HG02840 (cell line): Measurements from ENCODE around the gene KITLG.
"Not testable (repeated sequence)": the region's sequence is repeated elsewhere in the genome, so short reads cannot be mapped to it uniquely, and the experiment has no call there.

Experiments
- ATAC-seq: cut with Tn5 transposase; IDR thresholded peaks from one replicate; pipeline ENCODE4 v1.9.1; 2021; ENCODE audit warnings: mild to moderate bottlenecking, moderate library complexity, moderate number of reproducible peaks; ENCODE audit not compliant: unreplicated experiment, low FRiP score

Gene KITLG

DNA sequence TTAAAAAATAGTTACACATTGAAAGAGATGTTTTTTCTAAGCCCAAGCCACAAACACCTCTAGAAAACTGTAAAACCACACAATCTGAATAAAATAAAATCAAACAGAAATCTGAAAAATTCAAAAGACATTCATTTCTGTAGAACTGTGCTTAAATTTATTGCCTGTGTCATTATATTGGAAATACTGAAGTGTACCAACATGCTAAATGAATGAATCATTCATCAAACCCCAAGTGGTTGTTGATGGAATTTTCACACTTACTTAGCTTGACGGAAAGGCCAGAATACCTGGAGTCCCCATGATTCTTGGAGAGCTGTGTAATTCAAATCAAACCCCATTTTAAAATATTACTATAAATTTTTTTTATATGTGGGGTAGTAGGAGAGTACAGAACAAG lies 2.7 kb downstream of the KITLG start:
- no peak for ATAC-seq

DNA sequence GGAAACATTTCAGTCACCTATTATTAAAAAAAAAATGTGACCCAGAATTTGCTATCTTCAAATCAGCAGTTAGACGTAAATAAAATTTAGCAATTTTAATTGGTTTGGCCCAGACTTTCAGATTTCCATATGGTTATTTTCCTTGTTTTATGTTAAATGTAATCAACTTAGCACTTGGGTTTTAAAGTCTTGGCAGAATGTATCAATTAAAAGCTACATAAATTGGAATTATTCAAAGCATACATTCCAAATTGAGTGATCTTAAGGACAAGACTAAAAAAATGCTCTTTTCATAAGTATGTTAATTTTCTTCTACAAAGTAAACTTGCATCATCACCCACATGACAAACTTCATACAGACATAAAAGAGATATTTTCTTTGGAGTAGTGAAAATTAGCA lies 3.4 kb downstream of the KITLG start:
- ATAC-seq, result no peak

DNA sequence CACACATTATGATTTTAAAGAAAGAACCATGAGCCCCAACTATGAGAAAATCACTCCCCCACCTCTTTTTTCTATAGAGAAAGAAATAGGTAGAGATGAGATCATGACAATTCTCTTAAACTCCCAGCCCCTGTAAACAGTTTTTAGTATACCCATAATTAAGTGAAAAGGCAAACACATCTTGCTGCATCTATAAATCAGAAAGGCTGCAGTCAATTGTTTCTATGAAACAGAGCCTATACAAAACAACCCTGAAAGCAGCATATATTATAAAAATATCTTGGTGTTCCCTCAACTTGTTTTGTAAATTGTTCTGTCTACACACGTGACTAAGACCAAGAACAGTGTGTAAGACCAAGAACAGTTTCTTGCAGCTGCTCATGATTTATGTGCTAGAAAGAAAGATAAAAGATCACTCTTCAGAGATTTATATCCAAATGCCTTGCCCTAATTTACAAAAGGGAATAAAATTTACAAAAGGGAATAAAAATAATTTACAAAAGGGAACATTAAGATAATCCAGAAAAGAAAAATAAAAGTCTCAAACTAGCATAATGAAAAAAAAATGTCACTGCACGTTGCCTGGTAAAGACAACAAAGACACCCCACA lies 4.8 kb downstream of the KITLG start:
- no peak for ATAC-seq

GRCh38 chr12:88574278-88574677 lies 6.0 kb downstream of the KITLG start:
- no peak for ATAC-seq

- ATAC-seq, result no peak
These were observed 6.7 kb downstream of the KITLG start for GRCh38 chr12:88573583-88573982.

DNA sequence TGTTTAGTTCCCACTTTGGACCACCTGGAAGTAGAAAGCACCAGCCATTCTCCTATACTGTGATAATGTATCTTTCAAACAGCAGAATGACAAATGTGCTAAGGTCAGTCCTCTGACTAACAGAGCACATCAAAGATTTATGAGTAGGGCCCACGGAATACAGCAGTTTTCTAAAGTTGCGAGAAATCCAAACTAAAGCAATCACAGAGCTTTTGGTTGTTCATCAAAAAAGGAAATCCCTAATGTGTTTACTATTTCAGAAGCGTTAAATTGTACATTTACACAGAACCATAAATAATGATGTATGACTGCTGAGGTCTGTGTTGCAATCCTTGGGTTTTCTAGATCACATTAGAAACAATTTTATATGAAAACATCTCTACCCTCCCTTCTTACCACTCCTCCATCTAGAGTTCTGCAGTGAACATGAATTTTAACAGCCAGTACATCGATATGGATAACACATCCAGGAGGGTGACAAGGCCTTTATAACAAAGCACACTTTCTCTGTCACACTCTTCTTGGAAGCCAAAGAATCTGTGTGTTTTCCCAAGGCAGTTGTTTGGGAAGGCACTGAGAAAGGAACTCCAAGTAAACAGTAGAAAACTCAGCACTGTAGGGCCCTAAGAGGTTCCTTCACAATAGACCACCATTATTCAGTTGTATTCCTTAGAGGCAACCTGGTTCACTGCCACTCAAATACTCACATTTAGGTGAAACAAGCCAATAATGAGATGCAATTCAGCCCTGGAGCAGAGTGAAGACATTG lies 7.3 kb downstream of the KITLG start:
- no peak for ATAC-seq

- ATAC-seq, result no peak
These were observed 8.7 kb downstream of the KITLG start for GRCh38 chr12:88571543-88571942.

DNA sequence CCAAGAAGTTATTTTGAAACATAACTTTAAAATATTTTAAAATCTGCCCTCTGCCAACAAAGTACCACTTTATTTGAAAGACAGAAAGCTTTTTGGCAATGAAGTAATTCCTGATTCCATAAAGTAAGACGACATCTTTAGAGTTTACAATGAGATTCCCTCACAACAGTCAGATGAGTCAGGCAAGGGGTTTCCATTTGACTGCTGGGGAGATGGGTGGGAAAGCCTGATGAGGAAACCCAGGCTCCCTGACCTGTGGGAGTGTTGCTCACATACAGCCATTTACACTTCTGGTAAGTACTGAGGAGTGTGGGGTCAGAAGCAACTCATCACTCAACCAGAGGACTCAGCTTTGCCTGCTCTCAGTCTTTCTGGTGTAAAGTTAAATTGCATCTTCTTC lies 10.2 kb downstream of the KITLG start:
- no peak for ATAC-seq

GRCh38 chr12:88566430-88566829 lies 13.8 kb downstream of the KITLG start:
- no peak for ATAC-seq

GRCh38 chr12:88562846-88563582 lies 17.3 kb downstream of the KITLG start:
- ATAC-seq, result no peak

DNA sequence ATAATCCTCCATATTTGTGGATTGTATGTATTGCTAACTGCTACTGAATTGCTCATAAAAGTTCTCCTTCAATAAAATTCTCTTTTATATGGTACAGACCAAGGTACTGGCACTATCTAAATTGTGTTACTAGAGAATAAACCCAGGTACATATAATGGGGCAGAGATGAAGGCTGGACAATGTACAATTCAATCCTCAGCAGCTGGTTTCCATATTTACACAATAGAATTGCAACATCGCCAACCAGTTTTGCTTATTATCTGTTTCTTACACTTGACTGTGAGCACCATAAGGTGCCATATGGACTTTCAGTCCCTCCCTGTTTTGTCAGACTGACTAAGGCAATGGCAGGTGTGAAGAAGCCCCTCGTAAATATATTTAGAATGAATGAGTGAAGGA lies 18.1 kb downstream of the KITLG start:
- ATAC-seq, result no peak

- no peak for ATAC-seq
These were observed 20.5 kb downstream of the KITLG start for GRCh38 chr12:88559772-88560171.

DNA sequence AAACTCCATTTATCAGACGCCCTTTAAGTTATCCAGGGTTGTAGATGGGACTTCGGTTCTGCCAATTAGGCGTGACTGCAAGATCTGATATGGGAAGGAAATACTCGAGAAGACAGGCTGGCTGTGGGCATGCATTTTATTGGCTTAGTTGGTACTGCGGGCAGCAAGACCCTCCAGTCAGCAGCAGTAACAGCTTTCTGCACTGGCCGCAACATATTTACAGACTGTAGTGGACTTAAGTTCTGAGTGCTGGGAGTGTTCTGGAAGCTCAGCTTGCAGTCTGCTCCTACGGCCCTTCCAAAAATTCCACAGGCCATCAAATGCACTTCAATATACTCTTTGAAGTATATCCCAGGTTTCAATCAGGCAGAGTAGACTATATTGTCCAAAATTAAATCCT lies 21.1 kb downstream of the KITLG start:
- no peak for ATAC-seq

DNA sequence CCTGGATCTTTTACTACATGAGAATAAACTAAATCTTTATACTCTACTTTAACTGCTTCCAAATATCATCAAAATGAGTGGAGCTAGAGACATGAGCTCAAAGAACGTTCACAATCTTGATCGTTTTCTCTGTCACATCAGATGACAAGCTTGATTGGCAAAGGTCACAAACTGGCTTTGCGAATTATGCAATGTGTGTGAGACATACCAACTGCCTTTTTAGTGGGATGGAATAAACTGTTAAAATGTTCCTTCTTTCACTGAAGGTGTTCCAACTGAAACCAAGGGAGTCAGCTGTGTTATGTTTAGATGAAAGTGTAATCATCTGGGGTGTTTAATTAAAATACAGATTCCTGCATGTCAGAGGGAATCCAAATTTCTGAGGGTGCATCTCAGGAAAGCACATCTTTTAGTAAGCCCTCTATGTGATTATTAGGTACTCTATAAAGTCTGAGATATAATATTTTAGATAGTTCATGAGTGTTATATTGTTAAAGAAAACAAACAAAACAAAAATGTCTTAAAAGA lies 21.9 kb downstream of the KITLG start:
- ATAC-seq, result no peak

- ATAC-seq, result no peak
These were observed 24.0 kb downstream of the KITLG start for GRCh38 chr12:88556213-88556774.

- ATAC-seq, result no peak
These were observed 26.2 kb downstream of the KITLG start for GRCh38 chr12:88553941-88554658.

GRCh38 chr12:88552610-88553079 lies 27.6 kb downstream of the KITLG start:
- no peak for ATAC-seq

GRCh38 chr12:88549929-88550328 lies 30.3 kb downstream of the KITLG start:
- no peak for ATAC-seq

- not testable (repeated sequence) for ATAC-seq
These were observed 32.3 kb downstream of the KITLG start for GRCh38 chr12:88547949-88548348.

GRCh38 chr12:88546853-88547252 lies 33.4 kb downstream of the KITLG start:
- no peak for ATAC-seq
